ENCODE results near the gene PHRF1. TPM values are rescaled to one million over a fixed set of nuclear protein-coding genes. Genes with fewer than 3 reads are reported as not detected.

PHRF1 gene
- total RNA-seq, 6 experiments from 2014 or later, result 15.4 to 21.9 (median 20.3) TPM

GRCh38 chr11:612961-613300, 36.7 kb downstream of the PHRF1 start:
- Histone ChIP-seq H3K27me3 (no peaks in the 10 kb centered on the region), H3K4me3 (no peak overlapping the region), H3K9me3 (no peaks in the 10 kb centered on the region), H3K36me3 (peaks cover 6 to 48% (median 26%) of the 10 kb centered on the region in 4 donors), H3K4me1 (peaks cover 0 to 57% (median 28%) of the 10 kb centered on the region in 4 donors), H3K27ac (peak overlapping the region in 1 of 3 donors; percentile 53)
- DNase-seq, result no peak
- no peak for ATAC-seq
- WGBS (ENCODE audit: insufficient coverage, low coverage, low lambda C conversion rate, missing lambda C conversion rate), result no CpG with 5 or more reads among the region's 10 CpGs
- intact Hi-C loops (cut with DNase I), result loop anchor here in 1 of 2 donors (5.0 kb wide), 1 partner anchor 56 kb away; no protein-coding TSS in a partner anchor
- TF ChIP-seq CTCF (IDR thresholded peaks at IDR 0.05) (no peak), POLR2A (IDR thresholded peaks at IDR 0.05) (no peak)

- H3K36me3 ChIP-seq, result peaks cover under 1 to 43% (median 24%) of the 10 kb centered on the region in 4 donors
- H3K27ac ChIP-seq, result peak overlapping the region in 1 of 3 donors; percentile 85
- DNase-seq (peak; percentile 83 to 89 (median 88)), ATAC-seq (peak; percentile 2 to 34 (median 17))
- no peaks in the 10 kb centered on the region for H3K27me3 ChIP-seq
- intact Hi-C loops (cut with DNase I), result loop anchor here in 1 of 2 donors (5.0 kb wide), 1 partner anchor 56 kb away; no protein-coding TSS in a partner anchor
- H3K4me1 ChIP-seq, result peaks cover 0 to 57% (median 27%) of the 10 kb centered on the region in 4 donors
- no peaks in the 10 kb centered on the region for H3K9me3 ChIP-seq
- TF ChIP-seq CTCF (IDR thresholded peaks at IDR 0.05) (no peak), POLR2A (IDR thresholded peaks at IDR 0.05) (peak; percentile 42)
- H3K4me3 ChIP-seq, result peak overlapping the region in 1 of 3 donors; percentile 73
- 20% methylated on average over 1 of the region's 36 CpGs for WGBS (ENCODE audit: insufficient coverage, low coverage, low lambda C conversion rate, missing lambda C conversion rate)
These were observed 37.2 kb downstream of the PHRF1 start for GRCh38 chr11:613369-613968.

- H3K4me3 ChIP-seq, result peak overlapping the region; percentile 63 to 73 (median 65)
- peaks cover 0 to 36% (median 21%) of the 10 kb centered on the region in 4 donors for H3K36me3 ChIP-seq
- no peaks in the 10 kb centered on the region for H3K27me3 ChIP-seq
- no peak for TF ChIP-seq POLR2A (IDR thresholded peaks at IDR 0.05)
- TF ChIP-seq CTCF (IDR thresholded peaks at IDR 0.05), result no peak
- intact Hi-C loops (cut with DNase I), result loop anchor here in 1 of 2 donors (5.0 kb wide), 1 partner anchor 57 kb away; no protein-coding TSS in a partner anchor
- DNase-seq (peak in 2 of 3 donors; percentile 60 to 61), ATAC-seq (no peak)
- H3K4me1 ChIP-seq, result peaks cover 0 to 57% (median 27%) of the 10 kb centered on the region in 4 donors
- 28% methylated on average over 3 of the region's 14 CpGs for WGBS (ENCODE audit: insufficient coverage, low coverage, low lambda C conversion rate, missing lambda C conversion rate)
- no peaks in the 10 kb centered on the region for H3K9me3 ChIP-seq
- H3K27ac ChIP-seq, result peak overlapping the region in 2 of 3 donors; percentile 85 to 92
These were observed 37.9 kb downstream of the PHRF1 start for GRCh38 chr11:614021-614622.

- Histone ChIP-seq H3K4me3 (peak overlapping the region; percentile 63 to 73 (median 65)), H3K36me3 (peaks cover 0 to 32% (median 18%) of the 10 kb centered on the region in 4 donors), H3K9me3 (no peaks in the 10 kb centered on the region), H3K27me3 (no peaks in the 10 kb centered on the region), H3K4me1 (peaks cover 0 to 57% (median 27%) of the 10 kb centered on the region in 4 donors), H3K27ac (peak overlapping the region; percentile 82 to 92 (median 85))
- peak; percentile 79 to 92 (median 90) for DNase-seq
- 6% methylated on average over 12 of the region's 68 CpGs for WGBS (ENCODE audit: insufficient coverage, low coverage, low lambda C conversion rate, missing lambda C conversion rate)
- intact Hi-C loops (cut with DNase I), result loop anchor here in 1 of 2 donors (5.0 kb wide), 1 partner anchor 58 kb away; no protein-coding TSS in a partner anchor
- no peak for TF ChIP-seq POLR2A (IDR thresholded peaks at IDR 0.05)
- TF ChIP-seq CTCF (IDR thresholded peaks at IDR 0.05), result no peak
- ATAC-seq, result peak; percentile 9 to 43 (median 38)
These were observed 38.6 kb downstream of the PHRF1 start for GRCh38 chr11:614623-615503.
